GM21367 (cell line): Measurements from ENCODE around the gene CCBE1.

Source experiments
- ATAC-seq: cut with Tn5 transposase; IDR thresholded peaks from one replicate; pipeline ENCODE4 v1.9.1; 2021; ENCODE audit not compliant: unreplicated experiment

The CCBE1 gene

DNA sequence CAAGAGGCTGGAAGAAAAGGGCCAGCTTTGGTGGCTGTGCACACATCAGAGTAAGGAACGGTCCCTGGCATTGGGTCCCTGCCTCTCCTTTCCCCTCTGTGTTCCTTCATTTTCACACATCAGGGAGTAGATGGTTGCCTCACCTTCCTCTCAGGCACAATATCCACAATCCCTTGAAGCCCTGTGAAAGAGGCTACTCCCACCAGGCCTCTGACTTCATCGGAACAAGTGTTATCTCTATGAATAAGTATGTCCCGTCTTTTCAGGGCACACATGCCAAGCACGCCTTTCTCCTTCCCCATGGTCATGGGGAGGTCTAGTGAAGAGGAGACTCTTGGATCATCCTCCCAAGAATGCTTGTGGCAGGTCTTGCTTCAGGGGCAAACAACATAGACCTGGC is 277.0 kb downstream of the CCBE1 start:
- no peak for ATAC-seq

DNA sequence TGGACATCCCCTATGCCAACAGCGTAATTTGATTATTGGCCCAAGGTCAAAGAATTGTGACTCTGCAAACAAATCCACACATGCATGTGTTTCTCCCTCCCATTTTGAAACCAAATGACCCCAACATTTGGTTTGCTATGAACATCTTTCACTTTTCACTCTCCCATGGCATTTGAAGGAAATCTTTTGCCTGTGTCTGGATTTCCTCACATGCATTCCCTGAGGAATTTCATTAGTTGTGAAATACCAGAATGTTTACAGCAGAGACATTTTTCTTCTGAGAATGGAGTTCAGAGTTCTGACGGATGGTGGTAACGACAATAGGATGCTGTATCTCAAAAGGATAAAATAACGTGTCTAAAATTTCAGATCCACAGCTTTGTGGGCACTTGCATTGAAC is 277.8 kb downstream of the CCBE1 start:
- no peak for ATAC-seq

DNA sequence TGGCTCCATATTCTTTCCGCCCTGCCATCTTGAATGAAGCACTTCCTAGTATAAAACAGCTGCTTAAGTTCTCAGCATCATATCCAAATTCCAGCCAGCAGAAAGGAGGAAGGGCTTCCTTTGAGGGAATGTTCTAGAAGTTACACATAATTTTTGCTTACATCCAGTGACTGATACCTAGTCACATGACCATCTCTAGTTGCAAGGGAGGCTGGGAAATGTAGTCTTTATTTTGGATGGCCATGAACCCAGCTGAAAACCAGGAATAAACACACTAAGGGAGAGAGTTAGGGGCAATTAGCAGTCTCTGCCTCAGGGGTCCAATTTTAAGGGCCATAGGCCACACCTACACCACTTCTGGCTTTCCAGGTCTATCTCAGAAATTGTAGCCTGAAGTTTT is 280.4 kb downstream of the CCBE1 start:
- no peak for ATAC-seq

DNA sequence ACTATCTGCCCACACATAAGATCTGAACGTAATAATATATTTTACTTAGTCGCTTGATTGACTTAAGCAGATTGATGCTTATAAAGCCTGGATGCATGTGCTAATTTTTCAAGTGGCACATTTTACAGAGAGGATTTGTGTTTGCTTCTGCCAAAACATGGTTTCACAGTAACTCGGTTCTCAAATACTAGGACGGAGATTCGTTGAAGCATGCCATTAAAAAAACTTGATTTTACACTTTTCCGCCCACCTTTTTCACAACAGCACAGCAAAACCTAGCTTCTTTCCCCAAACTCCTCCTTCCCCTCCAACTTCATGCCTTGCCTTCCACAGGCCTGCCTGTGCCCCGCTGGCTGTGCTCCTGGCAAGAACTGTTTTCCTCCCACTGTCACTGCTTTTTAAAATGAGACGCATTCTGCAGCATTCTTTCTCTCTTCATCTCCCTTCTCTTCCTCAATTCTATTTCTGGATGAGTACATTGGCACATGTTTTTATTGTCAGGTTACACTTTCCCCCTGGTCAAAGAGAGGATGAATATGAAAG is 283.0 kb downstream of the CCBE1 start:
- no peak for ATAC-seq

DNA sequence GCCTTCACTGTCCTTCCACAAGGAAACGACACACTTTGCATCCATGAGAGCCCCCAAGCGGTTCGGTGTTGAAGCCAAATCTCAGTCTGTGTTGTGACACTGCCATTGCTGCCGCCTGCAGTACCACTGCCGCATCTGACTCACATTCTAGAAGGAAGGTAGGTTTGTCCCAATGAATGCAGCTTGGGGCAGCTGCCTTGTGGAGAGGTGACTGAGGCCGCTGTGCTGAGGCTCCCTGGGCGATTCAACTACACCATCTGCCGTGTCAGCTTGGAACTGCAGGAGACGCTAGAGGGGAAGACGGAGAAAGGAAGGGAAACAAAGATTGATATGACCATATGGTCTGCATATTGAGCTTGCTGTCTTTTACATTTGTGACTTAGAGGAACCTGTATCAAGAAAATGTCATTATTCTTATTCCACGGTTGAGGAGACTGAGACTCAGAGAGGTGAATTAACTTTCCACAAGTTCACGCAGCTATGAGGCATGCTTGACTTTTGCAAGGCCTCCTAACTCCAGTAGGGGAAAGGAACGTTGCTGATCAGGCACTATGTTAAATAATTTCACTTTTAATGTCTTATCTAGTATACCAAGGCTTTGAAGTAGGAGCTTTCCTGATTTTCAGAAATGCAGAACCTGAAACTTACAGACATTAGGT is 294.7 kb downstream of the CCBE1 start:
- ATAC-seq, result peak; percentile 99

DNA sequence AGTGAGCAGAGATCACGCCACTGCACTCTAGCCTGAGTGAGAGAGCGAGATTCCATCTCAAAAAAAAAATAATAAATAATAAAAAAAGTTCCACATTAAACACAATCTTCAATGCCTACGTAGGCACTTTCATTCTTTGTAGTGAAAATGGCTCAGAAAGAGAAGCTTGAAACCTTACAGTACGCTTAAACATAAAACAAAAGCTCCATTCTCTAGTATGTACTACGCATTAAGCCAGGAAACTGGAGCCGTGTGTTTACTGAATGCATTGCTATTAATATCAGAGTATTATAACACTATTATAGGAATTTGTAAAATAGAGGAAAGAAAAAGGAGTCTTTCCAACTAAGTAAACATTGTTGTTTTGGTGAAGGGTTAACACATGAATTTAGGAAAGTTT is 296.8 kb downstream of the CCBE1 start:
- no peak for ATAC-seq

DNA sequence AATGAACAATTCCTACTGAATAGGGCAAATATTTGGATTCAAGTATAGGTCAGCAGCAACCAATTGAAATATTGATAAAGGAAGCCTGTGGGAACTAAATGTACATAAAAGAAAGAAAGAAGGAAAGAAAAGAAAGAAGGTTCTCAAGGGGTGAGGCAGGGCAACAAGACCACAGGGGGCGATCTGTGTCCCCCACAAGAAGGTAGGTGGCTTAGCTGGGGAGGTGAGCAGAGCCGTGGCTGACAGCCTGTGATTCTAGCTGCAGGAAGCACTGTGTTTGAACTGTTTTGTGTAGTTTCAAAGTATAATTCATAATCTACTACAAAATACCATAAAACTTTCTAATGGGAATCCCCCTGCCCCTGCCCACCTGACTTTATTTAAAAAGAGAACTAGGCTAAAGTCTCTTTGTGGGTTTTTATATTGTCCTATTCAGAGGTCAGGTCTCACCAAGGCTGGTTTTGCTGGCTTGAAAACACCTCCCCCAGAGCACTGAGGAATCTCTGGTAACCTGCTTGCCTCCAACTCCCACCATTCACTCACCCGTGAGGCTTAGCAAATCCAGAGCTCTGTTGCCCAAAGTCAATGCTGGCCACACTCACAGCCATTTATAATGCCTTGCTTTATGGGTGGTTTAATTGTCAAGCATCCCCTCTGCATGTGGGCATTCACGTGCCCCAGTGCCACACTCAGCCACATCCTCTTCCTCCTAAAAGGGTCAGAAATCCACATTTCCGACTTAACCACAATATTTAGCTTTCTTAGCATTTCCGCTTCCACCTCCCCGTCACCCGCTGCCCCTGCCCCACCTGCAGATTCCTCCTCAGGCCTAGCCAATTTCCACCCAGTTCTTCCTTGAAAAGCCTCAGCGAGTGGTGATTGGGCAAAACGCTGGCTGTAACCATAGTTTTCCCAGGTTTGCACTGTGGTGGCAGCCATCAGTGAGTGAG is 301.7 kb downstream of the CCBE1 start:
- no peak for ATAC-seq

DNA sequence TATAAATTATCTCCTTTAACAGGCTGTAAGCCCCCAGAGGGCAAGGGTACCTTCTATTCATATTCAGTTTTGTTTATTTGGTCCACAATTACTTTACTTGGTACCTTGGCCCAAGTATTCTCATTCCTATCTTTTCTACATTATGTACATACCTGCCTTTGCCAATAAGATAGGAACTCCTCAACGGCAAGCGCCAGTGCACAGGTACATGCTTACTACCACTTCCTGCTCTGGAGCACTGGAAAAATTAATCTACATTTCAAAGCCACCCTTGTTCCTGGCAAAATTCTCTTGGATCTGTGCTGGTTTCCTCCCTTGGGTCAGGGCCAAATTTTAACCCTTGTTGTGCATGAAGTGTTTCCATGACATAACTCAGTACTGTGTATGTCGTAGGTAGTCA is 303.8 kb downstream of the CCBE1 start:
- no peak for ATAC-seq

DNA sequence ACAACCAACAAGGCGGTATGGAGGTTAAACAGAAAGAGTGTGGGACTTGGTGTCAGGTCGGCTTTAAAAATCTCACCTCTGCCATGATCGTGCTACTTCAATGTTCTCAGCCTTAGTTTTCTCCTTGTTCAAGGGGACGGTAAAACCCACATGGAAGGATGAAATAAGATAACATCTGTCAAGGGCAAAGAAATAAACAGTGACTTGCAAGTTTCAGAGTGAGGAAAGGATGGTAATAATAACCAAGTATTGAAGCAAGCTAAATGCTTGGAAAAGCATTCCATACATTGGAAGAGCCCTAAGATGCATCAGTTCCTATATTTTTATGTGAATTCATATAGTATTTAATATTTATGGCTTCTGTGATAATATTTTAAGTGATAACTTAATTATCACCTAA is 308.4 kb downstream of the CCBE1 start:
- no peak for ATAC-seq

DNA sequence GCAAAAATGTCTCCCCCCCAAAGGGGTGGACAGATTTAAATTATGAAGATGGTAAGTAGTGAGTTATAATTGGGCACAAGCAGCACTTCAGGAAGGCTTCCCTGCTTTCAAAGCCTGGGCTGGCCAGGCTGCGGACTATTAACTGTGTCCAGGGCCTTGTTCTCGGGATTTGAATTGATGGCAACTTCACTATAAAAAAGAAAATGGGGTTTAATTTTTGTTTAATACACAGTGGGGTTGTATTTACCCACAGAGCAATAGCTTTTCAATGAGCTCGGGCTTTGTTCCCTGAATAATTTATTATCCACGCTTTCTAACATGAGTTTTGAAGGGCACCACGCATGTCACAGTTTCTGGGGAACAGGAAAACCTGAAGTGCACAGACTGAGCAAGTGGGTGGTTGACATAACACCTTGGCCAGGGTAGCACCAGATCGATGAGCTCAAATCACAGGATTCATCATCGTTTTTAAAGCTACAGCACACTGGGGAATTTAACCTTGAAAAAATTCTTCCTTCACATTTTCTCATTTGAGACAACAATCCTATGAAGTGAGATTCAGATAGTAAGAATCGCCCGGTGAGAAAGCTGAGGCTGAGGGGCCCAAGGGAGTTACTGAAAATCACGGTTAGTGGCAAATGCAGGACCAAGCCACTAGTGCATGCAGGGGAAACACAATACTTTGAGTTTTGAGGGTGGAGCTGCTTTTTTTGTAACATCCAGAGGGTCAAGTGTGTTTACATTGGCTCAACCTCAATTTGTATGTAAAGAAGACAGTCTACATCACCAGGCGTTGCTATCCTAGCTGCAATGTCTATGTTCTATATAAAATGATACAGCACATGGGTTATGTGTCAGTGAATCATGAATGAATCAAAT is 309.3 kb downstream of the CCBE1 start:
- ATAC-seq, result no peak

DNA sequence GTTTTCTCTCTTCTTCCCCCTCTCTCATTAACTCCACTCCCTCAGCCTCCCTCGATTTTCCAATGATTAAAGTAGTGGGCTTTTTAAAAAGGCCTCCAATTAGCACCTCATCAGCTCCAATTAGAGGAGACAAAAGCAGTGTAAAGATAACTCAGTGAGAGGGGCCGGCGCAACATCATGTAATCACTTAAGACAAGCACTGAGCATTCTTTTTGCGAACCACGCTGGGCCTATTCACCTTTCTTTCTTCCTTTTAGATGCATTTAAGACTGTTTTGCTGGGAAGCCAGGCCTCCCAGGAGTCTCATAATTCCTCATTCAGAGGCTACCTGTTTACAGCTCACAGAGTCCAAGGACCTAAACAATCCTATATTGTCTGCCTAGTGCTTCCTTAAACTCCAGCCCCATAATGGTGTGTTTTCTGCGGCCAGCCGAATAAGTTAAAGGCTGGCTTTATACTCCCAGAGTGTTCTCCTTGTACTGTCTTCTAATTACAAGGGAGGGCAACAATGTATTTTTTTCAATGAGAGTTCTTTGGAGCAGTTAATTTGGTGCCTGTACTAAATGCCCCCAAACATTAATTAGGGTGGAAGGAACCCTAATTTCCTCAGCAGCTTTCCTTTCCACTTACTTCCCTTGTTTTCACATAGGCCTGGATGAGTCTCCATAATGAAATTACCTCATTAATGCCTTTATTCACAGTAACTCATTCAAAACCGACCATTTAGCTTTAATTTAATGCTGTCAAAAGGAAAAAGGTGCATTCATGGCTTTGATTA is 310.1 kb downstream of the CCBE1 start:
- no peak for ATAC-seq

DNA sequence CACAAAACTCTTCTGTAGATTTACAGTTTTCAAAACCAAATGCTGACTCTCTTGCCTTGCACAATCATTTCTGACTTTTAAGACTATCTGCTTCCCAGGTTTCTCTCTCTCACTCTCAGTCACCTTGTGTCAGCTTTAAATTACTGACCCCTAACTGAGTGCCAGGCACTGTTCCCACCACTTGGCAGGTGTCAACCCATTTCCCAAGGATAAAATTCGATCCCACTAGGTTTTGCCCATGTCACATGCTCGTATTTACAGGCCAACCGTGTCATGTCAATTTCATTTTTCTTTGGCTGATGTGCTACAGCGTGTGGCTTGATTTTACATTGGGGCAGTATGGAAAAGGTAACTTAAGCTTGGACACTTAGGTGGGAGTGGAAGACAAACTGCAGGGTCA is 312.0 kb downstream of the CCBE1 start:
- ATAC-seq, result no peak

DNA sequence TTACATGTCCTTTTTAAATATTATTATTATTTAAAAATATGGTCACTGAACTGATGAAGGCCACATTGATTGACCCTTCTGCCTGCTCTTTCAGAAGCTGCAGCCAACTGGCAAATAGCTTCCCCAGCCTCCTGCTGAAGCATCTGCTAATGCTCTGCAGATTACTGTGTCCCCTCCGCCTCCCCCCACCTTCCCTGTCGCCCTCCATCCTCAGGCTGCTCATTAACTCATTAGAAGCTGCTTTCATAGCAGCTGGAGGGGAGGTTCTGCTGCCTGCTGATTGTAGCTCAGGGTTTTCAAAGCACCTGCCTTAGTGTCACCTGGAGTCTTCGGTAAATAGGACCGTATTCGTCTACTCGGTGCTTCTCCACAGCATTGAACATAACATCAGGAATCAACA is 313.4 kb downstream of the CCBE1 start:
- ATAC-seq, result no peak

DNA sequence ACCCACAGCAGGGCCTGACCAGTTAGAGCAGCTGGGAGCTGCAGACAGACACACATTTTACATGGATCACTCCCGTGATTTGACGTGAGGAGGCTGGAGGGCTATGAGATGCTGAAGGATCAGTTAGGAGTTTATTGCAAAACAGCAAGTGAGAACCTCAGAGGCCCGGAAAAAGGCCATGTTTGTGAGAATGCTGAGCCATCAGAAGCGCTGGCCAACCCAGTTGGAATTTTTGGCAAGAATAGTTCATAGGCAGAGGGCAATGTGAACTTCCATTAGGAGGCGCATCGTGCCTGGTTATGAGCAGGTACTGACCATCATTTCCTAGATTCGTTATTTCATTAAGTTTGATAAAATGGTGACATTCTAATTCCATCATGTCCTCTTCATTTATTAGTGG is 314.8 kb downstream of the CCBE1 start:
- no peak for ATAC-seq

DNA sequence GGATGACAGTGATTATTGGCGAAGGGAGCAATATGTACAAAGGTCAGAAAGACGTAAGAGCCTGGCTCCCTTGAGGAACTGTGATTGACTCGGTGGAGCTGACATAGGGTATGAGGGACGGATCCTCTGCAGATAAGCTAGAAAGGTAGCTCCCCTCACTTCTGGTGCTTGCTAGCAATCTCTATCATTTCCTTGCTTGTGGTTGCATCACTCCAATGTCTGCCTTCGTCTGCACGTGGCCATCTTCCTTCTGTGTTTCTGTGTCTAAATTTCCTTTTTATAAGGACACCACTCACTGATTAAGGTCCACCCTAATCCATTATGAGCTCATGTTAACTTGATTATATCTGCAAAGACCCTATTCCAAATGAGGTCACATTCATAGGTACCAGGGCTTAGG is 315.3 kb downstream of the CCBE1 start:
- no peak for ATAC-seq
